Right cardiac atrium (tissue), 5 donors: Measurements from ENCODE around the gene PPDPF. TPM values are rescaled to one million over a fixed set of nuclear protein-coding genes. Genes with fewer than 3 reads are reported as not detected.
"Not testable (repeated sequence)": the region's sequence is repeated elsewhere in the genome, so short reads cannot be mapped to it uniquely, and the experiment has no call there.

Experiments used
- ATAC-seq, 2 donors: fragments of 200-7000 bp; cut with Tn5 transposase; one replicate each; pipeline versions ENCODE4 v1.8.0 to v1.9.1; 2020; ENCODE audit warnings: moderate library complexity in 2 of 2, mild to moderate bottlenecking in 1 of 2
- DNase-seq, 3 donors: peaks; one replicate each; pipeline ENCODE4 v3.0.0-alpha.2; 2020
- H3K27ac ChIP-seq: one replicate; pipeline ENCODE4 v1.5.1; 2013; ENCODE audit warnings: mild to moderate bottlenecking, low read length, control low read depth, moderate library complexity
- H3K27me3 ChIP-seq: one replicate; pipeline ENCODE4 v1.6.1; 2013; ENCODE audit not compliant: control insufficient read depth, insufficient read depth
- H3K4me1 ChIP-seq: one replicate; pipeline ENCODE4 v1.6.1; 2013; ENCODE audit warnings: low read length; ENCODE audit not compliant: control insufficient read depth, insufficient read depth
- H3K4me3 ChIP-seq: one replicate; pipeline ENCODE4 v1.5.1; 2013; ENCODE audit warnings: low read length, control low read depth
- H3K9me3 ChIP-seq: one replicate; pipeline ENCODE4 v1.6.1; 2013; ENCODE audit warnings: low read length; ENCODE audit not compliant: control insufficient read depth
- WGBS: extraction: QIAGEN DNeasy Blood & Tissue Kit; methylation state at CpG from one replicate; pipeline ENCODE4 v1.1.7; 2013; 5-methylcytosine and 5-hydroxymethylcytosine counted together
- intact Hi-C, 4 donors: fragments of 100-400 bp; cut with DNase I; formaldehyde crosslinking; loops; one replicate each; pipeline versions ENCODE4 v1.11.0 to v1.14.0; 2022 to 2023
- polyA plus RNA-seq: library from polyadenylated mRNA; stranded (reverse); fragments of 200-250 nt; gene quantifications from one replicate; pipeline ENCODE4 v1.2.3, GENCODE V29; 2013
- total RNA-seq, 4 donors: library from RNA; stranded (reverse); fragmentation: NEBNext Ultra II Directional; extraction: Animal tissue kit (Norgen Biotek cat#: 25700); gene quantifications; one replicate each; pipeline ENCODE4 v1.2.1, GENCODE V29; 2021
- donor health status: healthy with polysubstance abuse.
- donor health status: DM: no; HTN: yes; CAD: no.
- donor health status: DM: no; HTN: no; CAD: no.
- donor health status: DM: no; HTN: yes; CAD: no; lungs with severe emphysema.
- donor health status: DM: yes; HTN: yes; CAD: no.

PPDPF gene
- total and polyA plus RNA-seq, 5 donors = 143 to 276 (median 236) TPM

DNA sequence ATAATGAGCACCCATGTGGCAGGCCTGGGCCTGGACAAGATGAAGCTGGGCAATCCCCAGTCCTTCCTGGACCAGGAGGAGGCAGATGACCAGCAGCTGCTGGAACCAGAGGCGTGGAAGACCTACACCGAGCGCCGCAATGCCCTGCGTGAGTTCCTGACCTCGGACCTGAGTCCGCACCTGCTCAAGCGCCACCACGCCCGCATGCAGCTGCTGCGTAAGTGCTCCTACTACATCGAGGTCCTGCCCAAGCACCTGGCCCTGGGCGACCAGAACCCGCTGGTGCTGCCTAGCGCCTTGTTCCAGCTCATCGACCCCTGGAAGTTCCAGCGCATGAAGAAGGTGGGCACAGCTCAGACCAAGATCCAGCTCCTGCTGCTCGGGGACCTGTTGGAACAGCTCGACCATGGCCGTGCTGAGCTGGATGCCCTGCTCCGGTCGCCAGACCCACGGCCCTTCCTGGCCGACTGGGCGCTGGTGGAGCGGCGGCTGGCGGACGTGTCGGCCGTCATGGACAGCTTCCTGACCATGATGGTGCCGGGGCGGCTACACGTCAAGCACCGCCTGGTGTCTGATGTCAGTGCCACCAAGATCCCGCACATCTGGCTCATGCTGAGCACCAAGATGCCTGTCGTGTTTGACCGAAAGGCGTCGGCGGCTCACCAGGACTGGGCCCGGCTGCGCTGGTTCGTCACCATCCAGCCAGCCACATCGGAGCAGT is 35.3 kb downstream of the PPDPF start:
- Histone ChIP-seq H3K27me3 (no peaks in the 10 kb centered on the region), H3K9me3 (no peaks in the 10 kb centered on the region), H3K27ac (no peak overlapping the region), H3K4me1 (no peaks in the 10 kb centered on the region), H3K4me3 (no peak overlapping the region)
- ATAC-seq (no peak), DNase-seq (no peak)
- WGBS = 94% methylated on average over 45 of the region's 45 CpGs
- intact Hi-C loops = no loop called here

DNA sequence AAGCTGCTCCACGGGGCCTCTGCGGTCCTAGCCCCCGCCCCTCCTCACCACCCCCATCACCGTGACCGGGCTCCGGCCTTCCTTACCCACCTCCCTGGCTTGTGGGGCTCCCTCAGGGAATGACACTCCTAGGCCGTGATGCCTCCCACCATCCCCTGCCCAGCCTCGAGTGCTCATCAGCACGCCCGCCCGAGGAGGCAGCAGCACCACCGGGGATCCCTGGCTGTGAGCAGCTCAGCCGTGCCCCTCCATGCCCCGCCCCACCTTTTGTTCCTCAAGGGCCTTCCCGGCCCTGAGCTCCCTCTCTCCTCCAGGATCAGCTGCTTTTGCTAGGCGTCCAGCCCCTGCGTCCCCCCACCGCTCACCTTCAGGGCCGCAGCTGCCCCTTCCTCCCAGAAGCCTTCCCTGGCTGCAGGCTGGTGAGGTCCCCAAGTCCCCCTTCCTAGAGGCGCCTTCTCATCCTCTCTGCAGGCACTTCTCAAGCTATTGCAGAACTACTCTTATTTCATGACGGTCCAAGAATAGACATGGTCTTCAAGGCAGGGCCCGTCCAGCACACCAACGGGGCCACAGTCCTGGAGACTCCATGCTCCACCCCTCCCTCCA is 36.4 kb downstream of the PPDPF start:
- intact Hi-C loops = no loop called here
- H3K27ac ChIP-seq = no peak overlapping the region
- ATAC-seq (no peak), DNase-seq (no peak)
- WGBS = 66% methylated on average over 23 of the region's 23 CpGs
- no peak overlapping the region for H3K4me3 ChIP-seq
- H3K9me3 ChIP-seq = no peaks in the 10 kb centered on the region
- no peaks in the 10 kb centered on the region for H3K4me1 ChIP-seq
- no peaks in the 10 kb centered on the region for H3K27me3 ChIP-seq

- no peak overlapping the region for H3K4me3 ChIP-seq
- H3K27me3 ChIP-seq = no peaks in the 10 kb centered on the region
- no peak for DNase-seq
- WGBS = 90% methylated on average over 19 of the region's 19 CpGs
- no peak overlapping the region for H3K27ac ChIP-seq
- H3K4me1 ChIP-seq = no peaks in the 10 kb centered on the region
- intact Hi-C loops = no loop called here
- ATAC-seq = no peak
- H3K9me3 ChIP-seq = no peaks in the 10 kb centered on the region
Measured at GRCh38 chr20:63557481-63557891, 36.9 kb downstream of the PPDPF start.

DNA sequence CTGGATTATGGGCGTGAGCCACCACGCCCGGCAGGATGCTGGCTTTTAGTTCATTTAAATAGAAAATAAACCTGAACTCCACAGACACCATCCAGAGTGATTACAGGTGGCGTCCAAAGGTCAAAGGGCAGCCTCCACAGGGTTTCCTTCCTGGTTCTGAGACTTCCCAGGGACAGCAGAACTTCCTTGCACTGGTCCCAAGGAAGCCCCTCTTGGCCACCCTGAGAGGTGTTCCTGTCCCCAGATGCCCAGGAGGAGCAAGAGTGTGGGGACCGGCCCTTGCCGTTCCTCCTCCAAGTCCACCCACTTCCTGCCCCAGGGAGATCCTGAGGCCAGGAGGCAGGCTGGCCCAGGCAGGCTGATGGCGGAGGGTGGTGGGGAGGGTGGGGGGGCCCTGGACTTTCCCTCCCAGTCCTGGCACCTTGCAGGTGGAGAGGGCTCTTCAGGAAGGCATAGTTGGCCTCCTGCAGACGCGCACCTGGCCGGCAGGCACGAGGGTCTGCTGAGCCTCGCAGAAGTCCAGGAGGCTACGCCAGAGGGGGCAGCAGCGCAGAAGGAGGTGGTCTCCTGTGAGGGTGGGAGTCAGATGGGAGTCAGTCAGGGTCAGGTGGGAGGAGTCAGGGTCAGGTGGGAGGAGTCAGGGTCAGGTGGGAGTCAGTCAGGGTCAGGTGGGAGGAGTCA is 38.4 kb downstream of the PPDPF start:
- H3K27me3 ChIP-seq = no peaks in the 10 kb centered on the region
- H3K9me3 ChIP-seq = no peaks in the 10 kb centered on the region
- DNase-seq (no peak), ATAC-seq (no peak)
- intact Hi-C loops = no loop called here
- no peaks in the 10 kb centered on the region for H3K4me1 ChIP-seq
- WGBS = 95% methylated on average over 14 of the region's 14 CpGs
- no peak overlapping the region for H3K4me3 ChIP-seq
- no peak overlapping the region for H3K27ac ChIP-seq

DNA sequence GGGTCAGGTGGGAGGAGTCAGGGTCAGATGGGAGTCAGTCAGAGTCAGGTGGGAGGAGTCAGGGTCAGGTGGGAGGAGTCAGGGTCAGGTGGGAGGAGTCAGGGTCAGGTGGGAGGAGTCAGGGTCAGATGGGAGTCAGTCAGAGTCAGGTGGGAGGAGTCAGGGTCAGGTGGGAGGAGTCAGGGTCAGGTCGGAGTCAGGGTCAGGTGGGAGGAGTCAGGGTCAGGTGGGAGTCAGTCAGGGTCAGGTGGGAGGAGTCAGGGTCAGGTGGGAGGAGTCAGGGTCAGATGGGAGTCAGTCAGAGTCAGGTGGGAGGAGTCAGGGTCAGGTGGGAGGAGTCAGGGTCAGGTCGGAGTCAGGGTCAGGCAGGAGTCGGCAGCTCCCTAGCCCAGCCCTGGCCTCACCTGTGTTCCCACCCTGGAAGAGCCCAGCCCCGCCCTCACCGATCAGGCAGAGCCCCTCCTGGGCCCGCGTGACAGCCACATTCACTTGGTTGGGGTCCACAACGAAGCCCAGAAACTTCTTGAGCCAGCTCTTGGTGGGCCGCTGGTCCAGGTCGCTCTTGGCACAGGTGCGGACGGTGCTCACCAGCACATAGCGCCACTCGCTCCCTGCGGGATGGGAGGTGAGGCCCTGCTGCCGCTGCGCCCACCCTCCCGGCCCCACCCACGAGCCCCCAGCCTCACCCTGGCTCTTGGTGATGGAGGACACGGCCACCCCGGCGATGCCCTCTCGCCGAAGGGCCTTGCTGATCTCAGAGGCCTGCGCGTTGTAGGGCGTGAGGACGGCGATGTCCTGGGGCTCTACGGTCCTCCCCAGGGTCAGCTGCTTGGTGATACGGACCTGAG is 39.1 kb downstream of the PPDPF start:
- H3K9me3 ChIP-seq, ATAC-seq, H3K27me3 ChIP-seq, H3K4me3 ChIP-seq, H3K27ac ChIP-seq, intact Hi-C loops, H3K4me1 ChIP-seq: not testable (repeated sequence)
- peak in 1 of 3 donors; percentile 51 for DNase-seq
- 94% methylated on average over 30 of the region's 31 CpGs for WGBS

DNA sequence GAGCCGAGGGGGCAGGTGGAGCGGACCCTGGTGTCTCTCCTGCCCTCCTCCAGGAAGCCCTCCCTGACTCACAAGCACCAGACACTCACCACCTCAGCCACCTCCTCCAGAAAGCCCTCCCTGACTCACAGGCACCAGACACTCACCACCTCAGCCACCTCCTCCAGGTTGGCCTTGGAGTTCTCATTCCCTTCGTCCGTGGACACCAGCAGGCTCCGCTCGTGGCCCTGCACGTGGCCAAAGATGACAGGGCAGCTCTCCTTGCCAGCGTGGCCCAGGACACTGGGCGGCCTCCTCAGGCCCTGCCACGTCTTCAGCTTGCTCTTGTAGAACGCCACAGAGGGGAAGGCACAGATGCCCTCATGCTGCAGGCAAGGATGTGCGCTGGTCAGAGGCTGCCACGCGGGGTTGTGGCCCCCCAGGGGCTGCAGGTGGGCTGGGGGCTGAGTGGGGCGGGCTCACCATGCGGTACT is 39.8 kb downstream of the PPDPF start:
- 96% methylated on average over 16 of the region's 16 CpGs for WGBS
- DNase-seq = no peak
- H3K9me3 ChIP-seq = no peaks in the 10 kb centered on the region
- ATAC-seq = no peak
- intact Hi-C loops = no loop called here
- H3K4me3 ChIP-seq = no peak overlapping the region
- no peak overlapping the region for H3K27ac ChIP-seq
- no peaks in the 10 kb centered on the region for H3K27me3 ChIP-seq
- H3K4me1 ChIP-seq = no peaks in the 10 kb centered on the region

DNA sequence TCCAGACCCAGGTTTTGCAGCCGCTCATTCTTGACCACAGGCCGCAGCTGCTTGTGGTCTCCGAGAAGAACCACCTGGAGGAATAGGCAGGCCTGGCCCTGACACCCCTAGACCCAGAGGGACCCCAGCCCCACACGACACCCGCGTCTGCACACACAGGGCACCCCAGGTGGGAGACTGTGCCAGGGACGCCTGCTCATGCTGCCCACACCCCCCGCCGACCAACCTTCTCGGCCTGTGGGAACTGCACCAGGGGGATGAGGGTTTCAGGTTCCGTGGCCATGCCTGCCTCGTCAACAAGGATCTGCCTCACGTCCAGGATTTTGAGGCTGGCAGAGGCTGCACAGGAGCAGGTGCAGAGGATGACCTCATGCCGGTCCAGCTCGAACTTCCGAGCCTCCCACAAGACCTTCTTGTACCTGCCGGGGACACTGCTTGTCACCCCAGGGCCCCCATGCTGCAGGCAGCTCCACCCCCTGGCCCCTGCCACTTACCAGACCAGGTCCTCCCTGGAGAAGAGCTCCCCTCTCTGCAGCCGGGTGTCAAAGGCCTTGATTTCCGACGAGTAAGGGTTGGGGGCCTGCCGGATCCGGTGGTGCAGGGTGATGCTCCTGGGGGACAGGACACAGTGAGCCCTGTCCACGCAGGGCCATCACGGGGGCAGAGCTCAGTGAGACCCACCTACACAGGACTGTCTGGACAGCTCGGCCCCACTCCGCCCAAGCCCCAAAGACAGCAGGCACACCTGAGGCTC is 40.5 kb downstream of the PPDPF start:
- H3K4me3 ChIP-seq = no peak overlapping the region
- no peaks in the 10 kb centered on the region for H3K27me3 ChIP-seq
- no peak overlapping the region for H3K27ac ChIP-seq
- WGBS = 95% methylated on average over 26 of the region's 26 CpGs
- H3K9me3 ChIP-seq = no peaks in the 10 kb centered on the region
- intact Hi-C loops = no loop called here
- DNase-seq (peak in 1 of 3 donors; percentile 38), ATAC-seq (no peak)
- H3K4me1 ChIP-seq = no peaks in the 10 kb centered on the region

DNA sequence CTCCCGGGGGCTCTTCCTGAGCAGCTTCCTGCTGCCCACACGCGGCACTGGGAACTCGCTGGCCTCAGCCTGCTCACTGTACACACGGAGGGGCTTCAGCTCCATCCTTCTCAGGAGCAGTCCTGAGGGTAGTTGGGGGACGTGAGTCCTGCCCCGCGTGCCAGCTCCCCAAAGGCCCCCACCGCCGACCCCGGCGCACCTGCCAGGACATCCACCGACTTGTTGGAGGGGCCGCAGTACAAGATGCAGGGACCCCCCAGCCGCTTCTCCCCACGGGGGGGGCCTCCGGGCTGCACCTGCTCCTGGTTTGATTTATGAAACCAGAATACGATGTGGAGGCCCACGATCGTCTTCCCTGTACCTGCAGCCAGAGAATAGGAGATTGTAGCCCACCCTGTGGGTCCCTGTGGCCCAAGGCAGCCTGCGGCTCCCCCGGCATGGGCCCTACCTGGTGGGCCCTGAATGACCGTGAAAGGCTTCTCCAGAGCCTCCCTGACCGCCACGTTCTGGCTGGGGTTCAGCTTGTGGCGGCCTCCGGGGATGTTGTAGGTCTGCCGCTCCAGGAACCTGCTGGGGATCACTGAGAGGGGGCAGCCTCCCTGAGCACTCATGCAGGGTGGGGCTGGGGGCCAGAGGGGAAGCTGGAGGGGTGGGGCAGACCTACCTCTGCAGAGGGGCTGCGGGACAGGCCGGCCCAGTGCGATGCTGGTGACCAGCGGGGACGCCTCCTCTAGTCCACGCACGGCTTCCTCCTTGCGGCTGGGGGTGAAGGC is 41.2 kb downstream of the PPDPF start:
- ATAC-seq (no peak), DNase-seq (peak in 1 of 3 donors; percentile 50)
- intact Hi-C loops = no loop called here
- WGBS = 88% methylated on average over 36 of the region's 36 CpGs
- H3K4me3 ChIP-seq = no peak overlapping the region
- no peaks in the 10 kb centered on the region for H3K27me3 ChIP-seq
- H3K9me3 ChIP-seq = no peaks in the 10 kb centered on the region
- no peaks in the 10 kb centered on the region for H3K4me1 ChIP-seq
- H3K27ac ChIP-seq = no peak overlapping the region

GRCh38 chr20:63562461-63563224 is 42.1 kb downstream of the PPDPF start:
- H3K27me3 ChIP-seq = no peaks in the 10 kb centered on the region
- no peaks in the 10 kb centered on the region for H3K4me1 ChIP-seq
- no peak overlapping the region for H3K4me3 ChIP-seq
- WGBS = 94% methylated on average over 54 of the region's 54 CpGs
- H3K27ac ChIP-seq = no peak overlapping the region
- intact Hi-C loops = no loop called here
- ATAC-seq (no peak), DNase-seq (peak in 1 of 3 donors; percentile 48)
- no peaks in the 10 kb centered on the region for H3K9me3 ChIP-seq
